ENCODE results near the gene FOXD4L1. TPM values are rescaled to one million over a fixed set of nuclear protein-coding genes. Genes with fewer than 3 reads are reported as not detected.
"Not testable (repeated sequence)": the region's sequence is repeated elsewhere in the genome, so short reads cannot be mapped to it uniquely, and the experiment has no call there.

FOXD4L1 gene
- polyA plus RNA-seq, result 0.07 TPM
- long read RNA-seq, donor 1, result 0 reads
- long read RNA-seq, donor 2, result 0 reads
- long read RNA-seq, donor 3, result 0 reads
- long read RNA-seq, donor 4, result 0 reads
- long read RNA-seq, donor 5, result 0 reads
- long read RNA-seq, donor 6, result 0 reads
- long read RNA-seq, donor 7, partial matches to known transcripts, result 0 of 2 reads
- long read RNA-seq, donor 7, other reads (novel, unspliced or antisense), result 0 of 2 reads
- long read RNA-seq, donor 8, result 0 reads
- long read RNA-seq, donor 9, result 0 reads
- long read RNA-seq, donor 10, result 0 reads
- long read RNA-seq, donor 11, result 0 reads

- not testable (repeated sequence) for DNase-seq; H3K27ac ChIP-seq (ENCODE audit: low read length); H3K36me3 ChIP-seq (ENCODE audit: control insufficient read depth, insufficient read depth, low read length); H3K9me3 ChIP-seq (ENCODE audit: control insufficient read depth, low read depth, low read length); H3K4me3 ChIP-seq (ENCODE audit: low read length); H3K4me1 ChIP-seq (ENCODE audit: control insufficient read depth, insufficient read depth, low read length)
- no CpG with 5 or more reads among the region's 4 CpGs for WGBS (ENCODE audit: insufficient coverage, low lambda C conversion rate)
- peaks cover 20% of the 10 kb centered on the region for H3K27me3 ChIP-seq (ENCODE audit: control insufficient read depth, insufficient read depth, low read length)
Observed at GRCh38 chr2:113498365-113498764, at the start of gene FOXD4L1. Gene FOXD4L1 (plus strand): TSS chr2:113498665. CDS start chr2:113499257, 592 bp downstream.

DNA sequence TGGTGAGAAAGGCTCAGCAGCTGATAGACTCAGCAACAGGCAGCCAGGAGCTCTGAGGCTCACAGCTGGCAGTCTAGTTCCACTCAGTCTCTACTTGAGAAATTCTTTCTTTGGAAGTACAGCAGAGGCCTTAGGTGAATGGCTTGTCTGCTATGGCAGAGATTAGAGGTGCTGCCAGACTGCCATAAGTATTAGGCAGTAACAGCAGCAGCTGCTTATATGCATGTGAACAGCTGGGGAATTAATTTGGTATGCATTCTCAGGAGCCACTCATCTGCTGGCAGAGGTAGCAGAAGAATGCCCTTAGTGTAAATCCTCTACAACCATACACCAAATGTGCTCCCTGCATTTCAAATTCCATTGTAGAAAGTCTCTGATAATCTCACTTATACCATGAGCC is 32.7 kb upstream of the FOXD4L1 start:
- not testable (repeated sequence) for H3K4me3 ChIP-seq (ENCODE audit: low read length); H3K36me3 ChIP-seq (ENCODE audit: control insufficient read depth, insufficient read depth, low read length); H3K4me1 ChIP-seq (ENCODE audit: control insufficient read depth, insufficient read depth, low read length); H3K9me3 ChIP-seq (ENCODE audit: control insufficient read depth, low read depth, low read length); H3K27me3 ChIP-seq (ENCODE audit: control insufficient read depth, insufficient read depth, low read length); H3K27ac ChIP-seq (ENCODE audit: low read length); DNase-seq

DNA sequence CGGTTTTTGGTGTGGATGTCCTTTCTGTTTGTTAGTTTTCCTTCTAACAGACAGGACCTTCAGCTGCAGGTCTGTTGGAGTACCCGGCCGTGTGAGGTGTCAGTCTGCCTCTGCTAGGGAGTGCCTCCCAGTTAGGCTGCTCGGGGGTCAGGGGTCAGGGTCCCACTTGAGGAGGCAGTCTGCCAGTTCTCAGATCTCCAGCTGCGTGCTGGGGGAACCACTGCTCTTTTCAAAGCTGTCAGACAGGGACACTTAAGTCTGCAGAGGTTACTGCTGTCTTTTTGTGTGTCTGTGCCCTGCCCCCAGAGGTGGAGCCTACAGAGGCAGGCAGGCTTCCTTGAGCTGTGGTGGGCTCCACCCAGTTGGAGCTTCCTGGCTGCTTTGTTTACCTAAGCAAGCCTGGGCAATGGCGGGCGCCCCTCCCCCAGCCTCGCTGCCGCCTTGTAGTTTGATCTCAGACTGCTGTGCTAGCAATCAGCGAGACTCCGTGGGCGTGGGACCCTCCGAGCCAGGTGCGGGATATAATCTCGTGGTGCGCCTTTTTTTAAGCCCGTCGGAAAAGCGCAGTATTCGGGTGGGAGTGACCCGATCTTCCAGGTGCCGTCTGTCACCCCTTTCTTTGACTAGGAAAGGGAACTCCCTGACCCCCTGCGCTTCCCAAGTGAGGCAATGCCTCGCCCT is 21.6 kb upstream of the FOXD4L1 start:
- not testable (repeated sequence) for H3K9me3 ChIP-seq (ENCODE audit: control insufficient read depth, low read depth, low read length); H3K4me3 ChIP-seq (ENCODE audit: low read length); DNase-seq; H3K27ac ChIP-seq (ENCODE audit: low read length); H3K27me3 ChIP-seq (ENCODE audit: control insufficient read depth, insufficient read depth, low read length); H3K4me1 ChIP-seq (ENCODE audit: control insufficient read depth, insufficient read depth, low read length); H3K36me3 ChIP-seq (ENCODE audit: control insufficient read depth, insufficient read depth, low read length)
- no CpG with 5 or more reads among the region's 24 CpGs for WGBS (ENCODE audit: insufficient coverage, low lambda C conversion rate)

DNA sequence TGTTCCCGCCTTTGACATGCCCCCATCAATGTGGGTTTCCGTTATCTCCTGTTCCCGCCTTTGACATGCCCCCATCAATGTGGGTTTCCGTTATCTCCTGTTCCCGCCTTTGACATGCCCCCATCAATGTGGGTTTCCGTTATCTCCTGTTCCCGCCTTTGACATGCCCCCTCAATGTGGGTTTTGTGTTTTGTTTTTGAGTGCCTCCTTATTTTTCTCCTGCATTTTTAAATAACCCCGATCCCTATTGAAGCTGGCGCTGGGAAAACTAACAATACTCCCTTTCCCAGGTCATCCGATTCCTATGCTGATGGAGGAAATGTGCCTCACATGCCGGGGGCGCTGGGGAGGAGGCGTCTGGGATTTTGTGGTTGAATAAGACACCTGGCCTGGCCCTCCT is 1.9 kb upstream of the FOXD4L1 start:
- H3K36me3 ChIP-seq (ENCODE audit: control insufficient read depth, insufficient read depth, low read length); H3K27ac ChIP-seq (ENCODE audit: low read length); H3K4me3 ChIP-seq (ENCODE audit: low read length); H3K27me3 ChIP-seq (ENCODE audit: control insufficient read depth, insufficient read depth, low read length); H3K9me3 ChIP-seq (ENCODE audit: control insufficient read depth, low read depth, low read length); DNase-seq; H3K4me1 ChIP-seq (ENCODE audit: control insufficient read depth, insufficient read depth, low read length): not testable (repeated sequence)
- WGBS (ENCODE audit: insufficient coverage, low lambda C conversion rate), result no CpG with 5 or more reads among the region's 13 CpGs

DNA sequence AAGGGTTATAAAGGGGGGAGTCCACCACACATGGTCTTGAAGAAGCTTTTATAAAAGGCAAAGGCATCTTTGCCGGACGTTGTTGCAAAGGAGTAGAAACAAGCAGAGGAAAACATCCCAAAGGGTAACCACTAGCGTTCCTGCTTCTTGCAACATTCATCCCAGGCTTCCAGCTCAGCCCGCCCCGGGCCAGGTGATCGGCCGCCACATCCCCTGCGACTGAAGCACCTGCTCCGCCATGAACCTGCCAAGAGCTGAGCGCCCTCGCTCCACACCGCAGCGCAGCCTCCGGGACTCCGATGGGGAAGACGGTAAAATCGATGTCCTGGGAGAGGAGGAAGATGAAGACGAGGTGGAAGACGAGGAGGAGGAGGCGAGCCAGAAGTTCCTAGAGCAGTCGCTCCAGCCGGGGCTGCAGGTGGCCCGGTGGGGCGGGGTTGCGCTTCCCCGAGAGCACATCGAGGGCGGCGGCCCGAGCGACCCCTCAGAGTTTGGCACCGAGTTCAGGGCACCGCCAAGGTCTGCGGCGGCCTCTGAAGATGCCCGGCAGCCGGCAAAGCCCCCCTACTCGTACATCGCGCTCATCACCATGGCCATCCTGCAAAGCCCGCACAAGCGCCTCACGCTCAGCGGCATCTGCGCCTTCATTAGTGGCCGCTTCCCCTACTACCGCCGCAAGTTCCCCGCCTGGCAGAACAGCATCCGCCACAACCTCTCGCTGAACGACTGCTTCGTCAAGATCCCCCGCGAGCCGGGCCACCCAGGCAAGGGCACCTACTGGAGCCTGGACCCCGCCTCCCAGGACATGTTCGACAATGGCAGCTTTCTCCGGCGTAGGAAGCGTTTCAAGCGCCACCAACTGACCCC is 787 bp downstream of the FOXD4L1 start:
- H3K27ac ChIP-seq (ENCODE audit: low read length); H3K4me3 ChIP-seq (ENCODE audit: low read length); DNase-seq; H3K36me3 ChIP-seq (ENCODE audit: control insufficient read depth, insufficient read depth, low read length); H3K4me1 ChIP-seq (ENCODE audit: control insufficient read depth, insufficient read depth, low read length); H3K9me3 ChIP-seq (ENCODE audit: control insufficient read depth, low read depth, low read length): not testable (repeated sequence)
- WGBS (ENCODE audit: insufficient coverage, low lambda C conversion rate), result no CpG with 5 or more reads among the region's 62 CpGs
- H3K27me3 ChIP-seq (ENCODE audit: control insufficient read depth, insufficient read depth, low read length), result peaks cover 28% of the 10 kb centered on the region

GRCh38 chr2:113499886-113500722 is 1.6 kb downstream of the FOXD4L1 start:
- not testable (repeated sequence) for H3K36me3 ChIP-seq (ENCODE audit: control insufficient read depth, insufficient read depth, low read length); H3K9me3 ChIP-seq (ENCODE audit: control insufficient read depth, low read depth, low read length); DNase-seq; H3K4me1 ChIP-seq (ENCODE audit: control insufficient read depth, insufficient read depth, low read length); H3K27ac ChIP-seq (ENCODE audit: low read length); H3K4me3 ChIP-seq (ENCODE audit: low read length)
- H3K27me3 ChIP-seq (ENCODE audit: control insufficient read depth, insufficient read depth, low read length), result peaks cover 30% of the 10 kb centered on the region
- WGBS (ENCODE audit: insufficient coverage, low lambda C conversion rate), result no CpG with 5 or more reads among the region's 56 CpGs

DNA sequence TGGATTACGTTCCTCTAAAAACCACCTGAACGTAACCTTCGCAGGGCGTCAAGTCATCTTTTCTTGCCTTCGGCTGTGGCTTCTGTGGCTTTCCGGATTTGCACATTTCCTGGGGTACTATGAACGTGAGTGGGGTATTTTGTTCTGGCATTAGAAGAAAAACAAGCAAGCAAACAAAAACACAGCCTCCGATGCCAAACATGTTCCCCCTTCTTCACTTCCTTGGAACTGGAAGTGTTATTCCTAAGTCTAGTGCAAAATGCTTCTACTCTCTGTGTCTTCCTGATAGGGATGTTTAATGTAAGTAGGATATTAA is 2.2 kb downstream of the FOXD4L1 start:
- no CpG with 5 or more reads among the region's 8 CpGs for WGBS (ENCODE audit: insufficient coverage, low lambda C conversion rate)
- not testable (repeated sequence) for H3K4me3 ChIP-seq (ENCODE audit: low read length); H3K9me3 ChIP-seq (ENCODE audit: control insufficient read depth, low read depth, low read length); DNase-seq; H3K4me1 ChIP-seq (ENCODE audit: control insufficient read depth, insufficient read depth, low read length); H3K36me3 ChIP-seq (ENCODE audit: control insufficient read depth, insufficient read depth, low read length); H3K27ac ChIP-seq (ENCODE audit: low read length)
- peaks cover 32% of the 10 kb centered on the region for H3K27me3 ChIP-seq (ENCODE audit: control insufficient read depth, insufficient read depth, low read length)

DNA sequence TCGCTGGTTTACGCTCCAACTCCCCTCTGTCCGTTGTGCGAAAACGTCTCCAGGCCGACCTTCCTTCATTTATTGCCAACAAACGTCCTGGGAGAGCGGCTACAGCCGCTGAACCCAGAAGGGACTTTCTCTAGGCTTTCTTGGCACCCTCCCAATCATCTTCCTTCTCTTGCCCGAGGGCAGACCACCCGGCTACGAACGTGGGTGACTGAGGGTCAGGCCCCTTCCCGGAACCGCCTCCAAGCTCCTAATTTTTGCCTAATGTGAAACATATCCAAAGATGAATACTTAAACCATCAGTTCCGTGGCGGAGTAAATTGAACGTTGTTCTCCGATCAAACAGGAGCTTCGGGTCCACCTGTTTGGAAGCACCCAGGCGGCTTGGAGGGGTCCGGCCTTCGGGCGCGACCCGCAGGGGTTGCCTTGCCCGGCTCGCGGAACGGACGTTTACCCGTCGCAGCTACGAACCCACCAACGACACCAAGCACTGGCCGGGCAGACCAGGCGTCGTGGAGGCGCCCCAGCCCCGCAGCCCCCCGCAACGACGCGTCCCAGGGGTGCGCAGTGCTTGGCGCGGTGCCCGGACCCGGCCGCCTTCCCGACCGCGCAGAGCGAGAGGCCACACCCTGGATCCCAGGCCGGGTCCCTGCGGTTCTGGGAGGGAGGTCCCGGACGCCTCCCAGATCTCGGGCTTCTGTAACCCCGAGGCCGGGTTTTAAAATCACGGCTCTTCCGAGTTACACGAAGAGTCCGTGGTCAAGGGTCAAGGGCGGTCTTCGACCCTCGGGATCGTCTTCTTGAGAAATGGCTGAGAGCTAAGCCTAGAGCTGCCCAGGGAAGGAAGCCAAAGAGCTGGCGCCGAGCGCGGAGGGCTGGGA is 4.0 kb downstream of the FOXD4L1 start:
- H3K9me3 ChIP-seq (ENCODE audit: control insufficient read depth, low read depth, low read length); H3K4me1 ChIP-seq (ENCODE audit: control insufficient read depth, insufficient read depth, low read length); H3K36me3 ChIP-seq (ENCODE audit: control insufficient read depth, insufficient read depth, low read length); H3K27ac ChIP-seq (ENCODE audit: low read length); H3K4me3 ChIP-seq (ENCODE audit: low read length); DNase-seq: not testable (repeated sequence)
- peaks cover 32% of the 10 kb centered on the region for H3K27me3 ChIP-seq (ENCODE audit: control insufficient read depth, insufficient read depth, low read length)
- WGBS (ENCODE audit: insufficient coverage, low lambda C conversion rate), result no CpG with 5 or more reads among the region's 73 CpGs

DNA sequence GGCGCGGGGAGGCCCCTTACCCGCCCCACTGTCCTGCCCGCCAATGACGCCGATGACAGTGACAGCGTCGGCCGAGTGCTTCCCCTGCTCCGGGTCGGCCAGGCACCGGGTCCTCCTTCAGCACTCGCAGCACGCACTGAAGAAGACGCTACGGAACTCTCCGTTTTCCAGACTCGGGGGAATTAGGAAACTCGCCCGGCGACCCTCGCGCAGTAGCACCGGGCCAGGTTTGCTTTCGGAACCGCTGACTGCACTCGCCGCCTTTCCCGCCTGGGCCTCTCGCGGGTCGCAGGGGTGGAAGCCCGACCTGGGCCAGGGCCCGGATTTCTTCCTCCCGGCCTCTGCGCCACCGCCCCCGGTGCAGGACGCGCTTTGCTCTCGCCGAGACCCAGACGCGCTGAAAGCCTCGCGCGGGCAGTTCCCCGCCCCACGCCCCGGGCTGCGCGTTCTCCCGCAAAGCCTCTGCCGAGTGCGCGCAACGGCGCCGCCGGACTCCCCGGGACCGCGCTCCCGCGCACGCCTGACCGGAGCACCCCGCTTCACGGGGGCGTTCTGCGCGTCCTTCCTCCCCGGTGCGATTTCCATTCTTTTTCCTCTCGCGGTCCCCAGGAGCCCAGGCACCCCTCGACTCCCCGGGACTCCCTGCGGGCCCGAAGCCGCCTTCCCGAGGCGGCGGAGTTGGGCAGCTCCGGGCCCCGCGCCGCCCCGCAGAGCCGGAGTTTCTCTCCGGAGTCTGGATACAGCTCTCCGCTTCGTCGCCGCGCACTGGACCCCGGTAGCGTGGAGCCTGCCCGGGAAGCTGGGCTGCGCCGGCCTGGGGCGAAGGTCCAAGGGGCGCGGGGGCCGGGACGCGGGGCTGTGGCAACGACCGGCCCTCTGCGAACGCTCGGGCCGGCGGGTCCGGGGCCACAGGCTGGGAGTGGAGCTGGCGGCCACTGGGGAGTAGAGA is 4.9 kb downstream of the FOXD4L1 start:
- peak in 1 of 2 donors; percentile 14 for DNase-seq
- H3K36me3 ChIP-seq (ENCODE audit: control insufficient read depth, insufficient read depth, low read length); H3K4me3 ChIP-seq (ENCODE audit: low read length); H3K9me3 ChIP-seq (ENCODE audit: control insufficient read depth, low read depth, low read length); H3K4me1 ChIP-seq (ENCODE audit: control insufficient read depth, insufficient read depth, low read length); H3K27ac ChIP-seq (ENCODE audit: low read length): not testable (repeated sequence)
- WGBS (ENCODE audit: insufficient coverage, low lambda C conversion rate), result no CpG with 5 or more reads among the region's 116 CpGs
- H3K27me3 ChIP-seq (ENCODE audit: control insufficient read depth, insufficient read depth, low read length), result peaks cover 38% of the 10 kb centered on the region

Data from large intestine (tissue), 12 donors.